Liver (tissue), 9 donors: ENCODE measurements around the gene KANK4. TPM values are rescaled to one million over a fixed set of nuclear protein-coding genes. Genes with fewer than 3 reads are reported as not detected.

Experiments used
- DNase-seq: peaks from one replicate; pipeline ENCODE4 v3.0.0-alpha.2; 2017; ENCODE audit warnings: low spot score
- H3K27ac ChIP-seq, 2 donors: one replicate each; pipeline ENCODE4 v1.7.0; 2013; ENCODE audit warnings: inconsistent platforms in 2 of 2, low read length in 2 of 2, control low read depth in 1 of 2, low read depth in 1 of 2, mild to moderate bottlenecking in 1 of 2
- H3K27me3 ChIP-seq, 4 donors: one replicate each; pipeline versions ENCODE4 v1.6.1 to v1.7.0; 2013; ENCODE audit warnings: low read length in 3 of 4, inconsistent platforms in 1 of 4, mild to moderate bottlenecking in 1 of 4, moderate library complexity in 1 of 4; ENCODE audit not compliant: control insufficient read depth in 4 of 4, insufficient read depth in 4 of 4
- H3K36me3 ChIP-seq, 4 donors: one replicate each; pipeline versions ENCODE4 v1.6.1 to v1.7.0; 2013; ENCODE audit warnings: low read length in 3 of 4, mild to moderate bottlenecking in 3 of 4, low read depth in 1 of 4, moderate library complexity in 1 of 4; ENCODE audit not compliant: control insufficient read depth in 4 of 4, insufficient read depth in 3 of 4
- H3K4me1 ChIP-seq, 4 donors: one replicate each; pipeline versions ENCODE4 v1.6.1 to v1.7.0; 2013; ENCODE audit warnings: low read length in 3 of 4, mild to moderate bottlenecking in 3 of 4, moderate library complexity in 1 of 4; ENCODE audit not compliant: control insufficient read depth in 4 of 4, insufficient read depth in 4 of 4
- H3K4me3 ChIP-seq, 3 donors: one replicate each; pipeline versions ENCODE4 v1.6.1 to v1.7.0; 2013; ENCODE audit warnings: low read length in 3 of 3, control low read depth in 1 of 3, low read depth in 1 of 3, mild to moderate bottlenecking in 1 of 3
- H3K9ac ChIP-seq, 2 donors: one replicate each; pipeline ENCODE4 v1.7.0; 2013; ENCODE audit warnings: low read length in 2 of 2, mild to moderate bottlenecking in 2 of 2, moderate library complexity in 2 of 2, control low read depth in 1 of 2, low read depth in 1 of 2
- H3K9me3 ChIP-seq, 4 donors: one replicate each; pipeline versions ENCODE4 v1.6.1 to v1.7.0; 2013; ENCODE audit warnings: low read length in 3 of 4; ENCODE audit not compliant: control insufficient read depth in 4 of 4
- EGR1 ChIP-seq, 2 donors: IDR thresholded peaks; 2 replicates each; pipeline ENCODE4 v1.6.1; 2016 to 2018; ENCODE audit warnings: antibody characterized with exemption in 2 of 2, low read depth in 2 of 2
- FOXA1 ChIP-seq: IDR thresholded peaks from 2 replicates; pipeline ENCODE4 v1.6.1; 2016; ENCODE audit warnings: antibody characterized with exemption
- FOXA2 ChIP-seq: IDR thresholded peaks from 2 replicates; pipeline ENCODE4 v1.6.1; 2016; ENCODE audit warnings: antibody characterized with exemption
- GABPA ChIP-seq, 2 donors: IDR thresholded peaks in 1 of 2; conservative IDR thresholded peaks in 1 of 2; 2 replicates each; pipeline ENCODE4 v1.6.1; 2016; ENCODE audit warnings: antibody characterized with exemption in 2 of 2, mild to moderate bottlenecking in 1 of 2, moderate library complexity in 1 of 2
- HNF4A ChIP-seq, 2 donors: conservative IDR thresholded peaks; 2 replicates each; pipeline ENCODE4 v1.6.1; 2016; ENCODE audit warnings: antibody characterized with exemption in 2 of 2, mild to moderate bottlenecking in 2 of 2
- HNF4G ChIP-seq: IDR thresholded peaks from 2 replicates; pipeline ENCODE4 v1.6.1; 2016; ENCODE audit warnings: antibody characterized with exemption
- JUND ChIP-seq, 2 donors: IDR thresholded peaks; 2 replicates each; pipeline ENCODE4 v1.6.1; 2016; ENCODE audit warnings: antibody characterized with exemption in 2 of 2
- NR2F2 ChIP-seq: IDR thresholded peaks from 2 replicates; pipeline ENCODE4 v1.6.1; 2016; ENCODE audit warnings: antibody characterized with exemption
- RAD21 ChIP-seq, 2 donors: IDR thresholded peaks; 2 replicates each; pipeline ENCODE4 v1.6.1; 2016; ENCODE audit warnings: antibody characterized with exemption in 2 of 2, mild to moderate bottlenecking in 2 of 2
- RXRA ChIP-seq, 2 donors: IDR thresholded peaks; 2 replicates each; pipeline ENCODE4 v1.6.1; 2017 to 2018; ENCODE audit warnings: antibody characterized with exemption in 2 of 2, mild to moderate bottlenecking in 1 of 2
- SP1 ChIP-seq: IDR thresholded peaks from 2 replicates; pipeline ENCODE4 v1.6.1; 2018; ENCODE audit warnings: antibody characterized with exemption, mild to moderate bottlenecking
- TAF1 ChIP-seq: conservative IDR thresholded peaks from 2 replicates; pipeline ENCODE4 v1.6.1; 2016; ENCODE audit warnings: antibody characterized with exemption, mild to moderate bottlenecking
- YY1 ChIP-seq: IDR thresholded peaks from 2 replicates; pipeline ENCODE4 v1.6.1; 2016; ENCODE audit warnings: antibody characterized with exemption, mild to moderate bottlenecking
- whole genome bisulfite sequencing: extraction: QIAGEN DNeasy Blood & Tissue Kit; methylation state at CpG from one replicate; pipeline ENCODE4 v1.1.7; 2013; 5-methylcytosine and 5-hydroxymethylcytosine counted together
- polyA plus RNA-seq, 2 donors: library from polyadenylated mRNA; stranded (reverse) in 1 of 2; unstranded in 1 of 2; fragments of 200-250 nt in 1 of 2; fragments of >200 nt in 1 of 2; fragmentation: Nextera tagmentation in 1 of 2; extraction: Ambion mirVana in 1 of 2; gene quantifications; one replicate each; pipeline versions ENCODE4 v1.2.1 to v1.2.3, GENCODE V29; 2013 to 2015
- total RNA-seq, 2 donors: library from RNA; depleted of rRNA; stranded (reverse); fragments of >200 nt; gene quantifications; one replicate each; pipeline ENCODE4 v1.2.3, GENCODE V29; 2014
- TF ChIP-seq, protein P1 (sequence below): IDR thresholded peaks from 2 replicates; pipeline ENCODE4 v1.6.1; 2016; ENCODE audit warnings: antibody characterized with exemption
- TF ChIP-seq, protein P2 (sequence below): IDR thresholded peaks from 2 replicates; pipeline ENCODE4 v1.6.1; 2016; ENCODE audit warnings: antibody characterized with exemption
- TF ChIP-seq, protein P3 (sequence below): IDR thresholded peaks from 2 replicates; pipeline ENCODE4 v1.6.1; 2016; ENCODE audit warnings: antibody characterized with exemption
- TF ChIP-seq, protein P4 (sequence below): IDR thresholded peaks from 2 replicates; pipeline ENCODE4 v1.6.1; 2016; ENCODE audit warnings: antibody characterized with exemption, mild to moderate bottlenecking
- TF ChIP-seq, protein P5 (sequence below): fragments of 150-350 bp; IDR thresholded peaks from 2 replicates; pipeline ENCODE4 v1.5.1; 2017; ENCODE audit warnings: improper control_type of control experiment, low read depth, low read length; ENCODE audit not compliant: missing input control
- donor health status: healthy.
- donor health status: healthy.
- donor health status: healthy.
- donor health status: healthy.
- donor health status: healthy.

Gene KANK4
- total and polyA plus RNA-seq, 4 donors: 0.58 to 4.6 (median 1.1) TPM

DNA sequence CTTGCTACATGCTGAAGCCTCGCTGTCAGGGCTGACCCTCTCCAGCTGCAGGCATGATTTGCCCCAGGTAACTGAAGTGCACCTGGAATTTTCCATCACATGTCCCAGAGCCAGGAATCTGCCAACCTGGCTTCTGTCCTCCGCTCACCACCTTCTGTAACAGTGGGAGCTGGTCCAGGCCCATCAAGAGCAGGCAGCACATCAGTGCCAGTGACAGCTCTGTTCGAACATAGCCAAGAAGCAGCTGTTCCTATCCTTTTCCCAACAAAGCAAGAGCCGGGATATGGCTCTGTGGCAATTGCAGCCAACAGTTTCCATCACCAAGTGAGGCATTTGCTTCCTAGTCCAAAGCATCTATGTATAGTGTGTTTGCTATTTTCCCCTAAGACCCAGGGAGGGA, 42.2 kb upstream of the KANK4 start:
- Histone ChIP-seq H3K9ac (no peak overlapping the region), H3K4me3 (no peak overlapping the region), H3K36me3 (no peaks in the 10 kb centered on the region), H3K4me1 (no peaks in the 10 kb centered on the region), H3K27ac (no peak overlapping the region), H3K9me3 (no peaks in the 10 kb centered on the region), H3K27me3 (no peaks in the 10 kb centered on the region)
- TF ChIP-seq RXRA (IDR thresholded peaks at IDR 0.05) (no peak), FOXA1 (no peak), SP1 (no peak), JUND (IDR thresholded peaks at IDR 0.05) (no peak), YY1 (no peak), NR2F2 (no peak), FOXA2 (no peak), TAF1 (no peak), HNF4G (no peak), GABPA (IDR thresholded peaks at IDR 0.05 in 1 of 2, conservative IDR thresholded peaks at IDR 0.05 in 1 of 2) (no peak), HNF4A (conservative IDR thresholded peaks at IDR 0.05) (no peak), EGR1 (IDR thresholded peaks at IDR 0.05; ENCODE audit: low read depth in 2 of 2) (no peak), RAD21 (IDR thresholded peaks at IDR 0.05) (no peak)
- TF ChIP-seq, protein P1, sequence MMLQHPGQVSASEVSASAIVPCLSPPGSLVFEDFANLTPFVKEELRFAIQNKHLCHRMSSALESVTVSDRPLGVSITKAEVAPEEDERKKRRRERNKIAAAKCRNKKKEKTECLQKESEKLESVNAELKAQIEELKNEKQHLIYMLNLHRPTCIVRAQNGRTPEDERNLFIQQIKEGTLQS: no peak
- TF ChIP-seq, protein P2, sequence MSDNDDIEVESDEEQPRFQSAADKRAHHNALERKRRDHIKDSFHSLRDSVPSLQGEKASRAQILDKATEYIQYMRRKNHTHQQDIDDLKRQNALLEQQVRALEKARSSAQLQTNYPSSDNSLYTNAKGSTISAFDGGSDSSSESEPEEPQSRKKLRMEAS: no peak
- TF ChIP-seq, protein P3, sequence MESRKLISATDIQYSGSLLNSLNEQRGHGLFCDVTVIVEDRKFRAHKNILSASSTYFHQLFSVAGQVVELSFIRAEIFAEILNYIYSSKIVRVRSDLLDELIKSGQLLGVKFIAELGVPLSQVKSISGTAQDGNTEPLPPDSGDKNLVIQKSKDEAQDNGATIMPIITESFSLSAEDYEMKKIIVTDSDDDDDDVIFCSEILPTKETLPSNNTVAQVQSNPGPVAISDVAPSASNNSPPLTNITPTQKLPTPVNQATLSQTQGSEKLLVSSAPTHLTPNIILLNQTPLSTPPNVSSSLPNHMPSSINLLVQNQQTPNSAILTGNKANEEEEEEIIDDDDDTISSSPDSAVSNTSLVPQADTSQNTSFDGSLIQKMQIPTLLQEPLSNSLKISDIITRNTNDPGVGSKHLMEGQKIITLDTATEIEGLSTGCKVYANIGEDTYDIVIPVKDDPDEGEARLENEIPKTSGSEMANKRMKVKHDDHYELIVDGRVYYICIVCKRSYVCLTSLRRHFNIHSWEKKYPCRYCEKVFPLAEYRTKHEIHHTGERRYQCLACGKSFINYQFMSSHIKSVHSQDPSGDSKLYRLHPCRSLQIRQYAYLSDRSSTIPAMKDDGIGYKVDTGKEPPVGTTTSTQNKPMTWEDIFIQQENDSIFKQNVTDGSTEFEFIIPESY: no peak
- TF ChIP-seq, protein P4, sequence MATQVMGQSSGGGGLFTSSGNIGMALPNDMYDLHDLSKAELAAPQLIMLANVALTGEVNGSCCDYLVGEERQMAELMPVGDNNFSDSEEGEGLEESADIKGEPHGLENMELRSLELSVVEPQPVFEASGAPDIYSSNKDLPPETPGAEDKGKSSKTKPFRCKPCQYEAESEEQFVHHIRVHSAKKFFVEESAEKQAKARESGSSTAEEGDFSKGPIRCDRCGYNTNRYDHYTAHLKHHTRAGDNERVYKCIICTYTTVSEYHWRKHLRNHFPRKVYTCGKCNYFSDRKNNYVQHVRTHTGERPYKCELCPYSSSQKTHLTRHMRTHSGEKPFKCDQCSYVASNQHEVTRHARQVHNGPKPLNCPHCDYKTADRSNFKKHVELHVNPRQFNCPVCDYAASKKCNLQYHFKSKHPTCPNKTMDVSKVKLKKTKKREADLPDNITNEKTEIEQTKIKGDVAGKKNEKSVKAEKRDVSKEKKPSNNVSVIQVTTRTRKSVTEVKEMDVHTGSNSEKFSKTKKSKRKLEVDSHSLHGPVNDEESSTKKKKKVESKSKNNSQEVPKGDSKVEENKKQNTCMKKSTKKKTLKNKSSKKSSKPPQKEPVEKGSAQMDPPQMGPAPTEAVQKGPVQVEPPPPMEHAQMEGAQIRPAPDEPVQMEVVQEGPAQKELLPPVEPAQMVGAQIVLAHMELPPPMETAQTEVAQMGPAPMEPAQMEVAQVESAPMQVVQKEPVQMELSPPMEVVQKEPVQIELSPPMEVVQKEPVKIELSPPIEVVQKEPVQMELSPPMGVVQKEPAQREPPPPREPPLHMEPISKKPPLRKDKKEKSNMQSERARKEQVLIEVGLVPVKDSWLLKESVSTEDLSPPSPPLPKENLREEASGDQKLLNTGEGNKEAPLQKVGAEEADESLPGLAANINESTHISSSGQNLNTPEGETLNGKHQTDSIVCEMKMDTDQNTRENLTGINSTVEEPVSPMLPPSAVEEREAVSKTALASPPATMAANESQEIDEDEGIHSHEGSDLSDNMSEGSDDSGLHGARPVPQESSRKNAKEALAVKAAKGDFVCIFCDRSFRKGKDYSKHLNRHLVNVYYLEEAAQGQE: no peak
- TF ChIP-seq, protein P5, sequence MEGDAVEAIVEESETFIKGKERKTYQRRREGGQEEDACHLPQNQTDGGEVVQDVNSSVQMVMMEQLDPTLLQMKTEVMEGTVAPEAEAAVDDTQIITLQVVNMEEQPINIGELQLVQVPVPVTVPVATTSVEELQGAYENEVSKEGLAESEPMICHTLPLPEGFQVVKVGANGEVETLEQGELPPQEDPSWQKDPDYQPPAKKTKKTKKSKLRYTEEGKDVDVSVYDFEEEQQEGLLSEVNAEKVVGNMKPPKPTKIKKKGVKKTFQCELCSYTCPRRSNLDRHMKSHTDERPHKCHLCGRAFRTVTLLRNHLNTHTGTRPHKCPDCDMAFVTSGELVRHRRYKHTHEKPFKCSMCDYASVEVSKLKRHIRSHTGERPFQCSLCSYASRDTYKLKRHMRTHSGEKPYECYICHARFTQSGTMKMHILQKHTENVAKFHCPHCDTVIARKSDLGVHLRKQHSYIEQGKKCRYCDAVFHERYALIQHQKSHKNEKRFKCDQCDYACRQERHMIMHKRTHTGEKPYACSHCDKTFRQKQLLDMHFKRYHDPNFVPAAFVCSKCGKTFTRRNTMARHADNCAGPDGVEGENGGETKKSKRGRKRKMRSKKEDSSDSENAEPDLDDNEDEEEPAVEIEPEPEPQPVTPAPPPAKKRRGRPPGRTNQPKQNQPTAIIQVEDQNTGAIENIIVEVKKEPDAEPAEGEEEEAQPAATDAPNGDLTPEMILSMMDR: no peak
- 86% methylated on average over 4 of the region's 4 CpGs for WGBS
- no peak for DNase-seq
